Osteocyte (in vitro differentiated cells): Measurements from ENCODE around the gene PPP1R36. TPM values are rescaled to one million over a fixed set of nuclear protein-coding genes. Genes with fewer than 3 reads are reported as not detected.

Experiments
- DNase-seq: peaks from one replicate; pipeline ENCODE4 v3.0.0; 2021; ENCODE audit warnings: mixed read lengths; ENCODE audit not compliant: unreplicated experiment; ENCODE audit errors: extremely low spot score
- H3K27ac Mint-ChIP-seq: one replicate; pipeline ENCODE4 v1.8.0; 2021; ENCODE audit warnings: mild to moderate bottlenecking, mixed read lengths; ENCODE audit not compliant: unreplicated experiment
- H3K27me3 Mint-ChIP-seq: one replicate; pipeline ENCODE4 v1.8.0; 2021; ENCODE audit warnings: mixed read lengths; ENCODE audit not compliant: unreplicated experiment
- H3K36me3 Mint-ChIP-seq: one replicate; pipeline ENCODE4 v1.8.0; 2021; ENCODE audit warnings: mixed read lengths; ENCODE audit not compliant: unreplicated experiment
- H3K4me1 Mint-ChIP-seq: one replicate; pipeline ENCODE4 v1.8.0; 2021; ENCODE audit warnings: mixed read lengths; ENCODE audit not compliant: unreplicated experiment
- H3K4me3 Mint-ChIP-seq: one replicate; pipeline ENCODE4 v1.8.0; 2021; ENCODE audit warnings: mild to moderate bottlenecking, moderate library complexity, mixed read lengths; ENCODE audit not compliant: unreplicated experiment
- H3K9me3 Mint-ChIP-seq: one replicate; pipeline ENCODE4 v1.8.0; 2021; ENCODE audit warnings: mixed read lengths; ENCODE audit not compliant: unreplicated experiment
- CTCF ChIP-seq: fragments of 200-600 bp; sonication (generic); IDR thresholded peaks from 2 replicates; pipeline ENCODE4 v1.5.0; 2021; ENCODE audit warnings: antibody characterized with exemption, mild to moderate bottlenecking, moderate library complexity
- total RNA-seq: library from RNA; stranded (reverse); gene quantifications from 2 replicates; pipeline ENCODE4 v1.2.1, GENCODE V29; 2021

PPP1R36 gene
- total RNA-seq, 1 donor from 2014 or later, result 1.3 TPM

- Mint-ChIP-seq H3K36me3 (no peaks in the 10 kb centered on the region), H3K9me3 (no peaks in the 10 kb centered on the region), H3K27ac (no peak overlapping the region), H3K27me3 (no peaks in the 10 kb centered on the region), H3K4me1 (peaks cover 10% of the 10 kb centered on the region), H3K4me3 (no peak overlapping the region)
- no peak for TF ChIP-seq CTCF
- DNase-seq, result no peak
These were observed 54.2 kb downstream of the PPP1R36 start for GRCh38 chr14:64604001-64604400.

- Mint-ChIP-seq H3K27me3 (no peaks in the 10 kb centered on the region), H3K27ac (no peak overlapping the region), H3K36me3 (no peaks in the 10 kb centered on the region), H3K4me3 (no peak overlapping the region), H3K9me3 (no peaks in the 10 kb centered on the region), H3K4me1 (peaks cover 10% of the 10 kb centered on the region)
- no peak for DNase-seq
- TF ChIP-seq CTCF, result no peak
These were observed 55.1 kb downstream of the PPP1R36 start for GRCh38 chr14:64604881-64605280.

GRCh38 chr14:64605926-64606685 lies 56.3 kb downstream of the PPP1R36 start:
- Mint-ChIP-seq H3K27me3 (no peaks in the 10 kb centered on the region), H3K9me3 (no peaks in the 10 kb centered on the region), H3K4me1 (peaks cover 10% of the 10 kb centered on the region), H3K27ac (peak overlapping the region; percentile 40), H3K36me3 (no peaks in the 10 kb centered on the region), H3K4me3 (no peak overlapping the region)
- TF ChIP-seq CTCF, result no peak
- no peak for DNase-seq

GRCh38 chr14:64610049-64610746 lies 60.4 kb downstream of the PPP1R36 start:
- no peak for TF ChIP-seq CTCF
- Mint-ChIP-seq H3K27ac (no peak overlapping the region), H3K27me3 (no peaks in the 10 kb centered on the region), H3K36me3 (no peaks in the 10 kb centered on the region), H3K9me3 (no peaks in the 10 kb centered on the region), H3K4me3 (no peak overlapping the region), H3K4me1 (peaks cover 39% of the 10 kb centered on the region)
- DNase-seq, result no peak

GRCh38 chr14:64611358-64612020 lies 61.7 kb downstream of the PPP1R36 start:
- no peak for DNase-seq
- Mint-ChIP-seq H3K27me3 (no peaks in the 10 kb centered on the region), H3K9me3 (no peaks in the 10 kb centered on the region), H3K4me1 (peaks cover 31% of the 10 kb centered on the region), H3K36me3 (no peaks in the 10 kb centered on the region), H3K4me3 (no peak overlapping the region), H3K27ac (peak overlapping the region; percentile 93)
- TF ChIP-seq CTCF, result no peak
